Type B pancreatic cell (in vitro differentiated cells): ENCODE results near the gene SMOC2. TPM values are rescaled to one million over a fixed set of nuclear protein-coding genes. Genes with fewer than 3 reads are reported as not detected.

Experiments
- DNase-seq: peaks from one replicate; pipeline ENCODE4 v3.0.0; 2021; ENCODE audit warnings: mixed read lengths; ENCODE audit not compliant: unreplicated experiment; ENCODE audit errors: extremely low spot score
- H3K27ac Mint-ChIP-seq: 2 replicates; pipeline ENCODE4 v1.8.0; 2021; ENCODE audit warnings: mild to moderate bottlenecking, mixed read lengths
- H3K27me3 Mint-ChIP-seq: 2 replicates; pipeline ENCODE4 v1.8.0; 2021; ENCODE audit warnings: mixed read lengths
- H3K36me3 Mint-ChIP-seq: 2 replicates; pipeline ENCODE4 v1.8.0; 2021; ENCODE audit warnings: mixed read lengths
- H3K4me1 Mint-ChIP-seq: one replicate; pipeline ENCODE4 v1.8.0; 2021; ENCODE audit warnings: mixed read lengths; ENCODE audit not compliant: unreplicated experiment
- H3K4me3 Mint-ChIP-seq: 2 replicates; pipeline ENCODE4 v1.8.0; 2021; ENCODE audit warnings: mild to moderate bottlenecking, mixed read lengths
- H3K9me3 Mint-ChIP-seq: 2 replicates; pipeline ENCODE4 v1.8.0; 2021; ENCODE audit warnings: mixed read lengths
- total RNA-seq: library from RNA; stranded (reverse); gene quantifications from 2 replicates; pipeline ENCODE4 v1.2.1, GENCODE V29; 2021; ENCODE audit warnings: low replicate concordance
- TF ChIP-seq, protein P1 (sequence below): fragments of 200-600 bp; sonication (generic); conservative IDR thresholded peaks from 2 replicates; pipeline ENCODE4 v1.5.0; 2021; ENCODE audit warnings: antibody characterized with exemption, mild to moderate bottlenecking

The SMOC2 gene
- total RNA-seq, 1 donor from 2014 or later: 18.9 TPM

DNA sequence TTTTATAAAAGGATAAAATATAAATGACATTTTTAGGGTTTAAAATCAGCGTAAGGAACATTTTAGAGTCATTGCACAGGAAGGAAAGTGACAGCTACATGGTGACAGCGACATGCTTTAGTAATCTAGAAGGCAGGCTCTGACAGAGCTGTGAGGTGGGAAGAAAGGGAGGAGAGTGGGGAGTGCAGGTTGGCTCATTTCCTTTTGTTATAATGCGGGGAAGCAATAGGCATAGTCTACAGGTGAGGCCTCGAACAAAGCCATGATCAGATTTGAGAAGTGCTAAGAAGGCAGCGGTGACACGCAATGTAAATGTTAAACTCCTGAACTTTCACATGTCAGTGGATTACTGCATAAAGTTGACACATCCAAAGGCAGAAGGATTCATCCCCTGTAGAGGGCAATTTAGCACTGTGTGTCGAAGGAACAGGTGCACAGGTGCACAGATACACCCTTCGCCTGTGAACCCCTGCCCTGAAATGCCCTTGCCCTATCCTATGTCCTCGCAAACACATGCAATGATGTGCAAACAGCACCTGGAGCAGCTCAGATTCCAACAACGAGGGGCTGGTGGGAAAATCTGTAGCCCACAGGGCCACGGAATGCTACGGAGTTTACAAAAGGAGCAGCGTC, 32.4 kb upstream of the SMOC2 start:
- H3K9me3 Mint-ChIP-seq: no peaks in the 10 kb centered on the region
- no peak overlapping the region for H3K4me3 Mint-ChIP-seq
- H3K27ac Mint-ChIP-seq: no peak overlapping the region
- no peaks in the 10 kb centered on the region for H3K4me1 Mint-ChIP-seq
- no peaks in the 10 kb centered on the region for H3K27me3 Mint-ChIP-seq
- no peaks in the 10 kb centered on the region for H3K36me3 Mint-ChIP-seq
- TF ChIP-seq, protein P1, sequence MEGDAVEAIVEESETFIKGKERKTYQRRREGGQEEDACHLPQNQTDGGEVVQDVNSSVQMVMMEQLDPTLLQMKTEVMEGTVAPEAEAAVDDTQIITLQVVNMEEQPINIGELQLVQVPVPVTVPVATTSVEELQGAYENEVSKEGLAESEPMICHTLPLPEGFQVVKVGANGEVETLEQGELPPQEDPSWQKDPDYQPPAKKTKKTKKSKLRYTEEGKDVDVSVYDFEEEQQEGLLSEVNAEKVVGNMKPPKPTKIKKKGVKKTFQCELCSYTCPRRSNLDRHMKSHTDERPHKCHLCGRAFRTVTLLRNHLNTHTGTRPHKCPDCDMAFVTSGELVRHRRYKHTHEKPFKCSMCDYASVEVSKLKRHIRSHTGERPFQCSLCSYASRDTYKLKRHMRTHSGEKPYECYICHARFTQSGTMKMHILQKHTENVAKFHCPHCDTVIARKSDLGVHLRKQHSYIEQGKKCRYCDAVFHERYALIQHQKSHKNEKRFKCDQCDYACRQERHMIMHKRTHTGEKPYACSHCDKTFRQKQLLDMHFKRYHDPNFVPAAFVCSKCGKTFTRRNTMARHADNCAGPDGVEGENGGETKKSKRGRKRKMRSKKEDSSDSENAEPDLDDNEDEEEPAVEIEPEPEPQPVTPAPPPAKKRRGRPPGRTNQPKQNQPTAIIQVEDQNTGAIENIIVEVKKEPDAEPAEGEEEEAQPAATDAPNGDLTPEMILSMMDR: no peak
- no peak for DNase-seq

DNA sequence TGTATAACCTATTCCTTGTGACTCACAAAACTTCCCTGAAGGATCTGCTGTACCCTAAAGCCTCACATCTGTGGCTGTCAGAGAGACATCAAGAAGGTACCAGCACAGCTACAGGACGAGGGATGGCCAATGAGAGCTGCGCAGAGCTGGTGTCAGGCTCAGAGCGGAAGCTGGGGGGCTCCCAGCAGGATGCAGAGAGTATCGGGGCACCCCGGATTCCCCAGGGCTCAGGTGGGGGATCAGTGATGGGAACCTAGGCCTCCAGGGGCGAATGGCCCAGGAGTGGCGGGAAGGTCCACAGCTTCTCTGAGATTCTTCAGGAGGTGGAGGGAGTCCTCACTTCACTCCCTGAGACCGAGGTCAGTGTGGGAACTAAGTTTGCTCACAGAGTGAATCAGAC, 30.9 kb upstream of the SMOC2 start:
- H3K4me3 Mint-ChIP-seq: no peak overlapping the region
- TF ChIP-seq, protein P1: no peak
- H3K4me1 Mint-ChIP-seq: peaks cover 8% of the 10 kb centered on the region
- H3K27ac Mint-ChIP-seq: no peak overlapping the region
- H3K36me3 Mint-ChIP-seq: no peaks in the 10 kb centered on the region
- DNase-seq: no peak
- H3K27me3 Mint-ChIP-seq: no peaks in the 10 kb centered on the region
- no peaks in the 10 kb centered on the region for H3K9me3 Mint-ChIP-seq

DNA sequence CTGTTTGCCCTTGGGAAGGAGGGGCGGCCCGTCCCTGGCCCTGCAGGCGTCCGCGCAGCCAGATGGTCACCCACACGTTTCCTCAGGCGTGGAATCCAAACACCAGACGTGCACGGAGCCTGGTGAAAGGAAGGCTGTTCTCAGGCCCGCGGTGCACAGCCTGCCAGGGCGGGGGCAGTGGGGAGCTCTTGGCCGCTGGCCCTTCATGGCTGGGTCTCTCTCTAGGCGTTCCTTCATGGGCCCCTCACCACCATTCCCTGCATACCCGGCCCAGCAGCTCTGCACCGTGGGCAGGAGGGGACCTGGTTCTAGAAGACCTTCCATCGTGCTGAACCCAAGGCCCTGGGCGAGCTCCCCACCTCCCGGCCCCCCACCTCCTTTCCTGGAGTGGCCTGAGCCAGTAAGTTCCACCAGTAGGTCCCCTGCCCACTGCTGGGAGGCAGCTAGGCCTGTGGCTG, 30.4 kb upstream of the SMOC2 start:
- Mint-ChIP-seq H3K36me3 (no peaks in the 10 kb centered on the region), H3K27ac (no peak overlapping the region), H3K9me3 (no peaks in the 10 kb centered on the region), H3K27me3 (no peaks in the 10 kb centered on the region), H3K4me3 (no peak overlapping the region), H3K4me1 (peaks cover 10% of the 10 kb centered on the region)
- TF ChIP-seq, protein P1: no peak
- no peak for DNase-seq

DNA sequence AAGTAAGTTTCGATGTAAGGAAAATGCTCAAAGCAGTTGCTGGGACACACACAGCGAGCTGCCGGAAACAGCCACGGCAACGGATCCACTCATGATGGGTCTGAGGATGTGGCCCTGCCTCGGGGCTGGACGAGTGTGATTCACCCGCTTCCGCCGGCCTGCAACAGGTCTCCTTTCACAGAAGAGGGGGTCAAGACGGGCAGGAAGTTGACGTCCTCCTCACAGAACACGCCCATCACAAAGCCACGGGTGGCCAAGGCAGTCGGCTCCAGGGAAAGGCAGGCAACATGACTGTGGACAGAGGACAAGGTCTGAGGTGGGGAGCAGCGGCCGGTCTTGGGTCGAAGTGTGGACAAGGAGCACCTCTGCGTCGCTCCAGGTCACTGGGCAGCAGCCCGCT, 29.9 kb upstream of the SMOC2 start:
- Mint-ChIP-seq H3K27ac (no peak overlapping the region), H3K9me3 (no peaks in the 10 kb centered on the region), H3K36me3 (no peaks in the 10 kb centered on the region), H3K4me1 (peaks cover 10% of the 10 kb centered on the region), H3K4me3 (no peak overlapping the region), H3K27me3 (no peaks in the 10 kb centered on the region)
- TF ChIP-seq, protein P1: no peak
- DNase-seq: no peak

DNA sequence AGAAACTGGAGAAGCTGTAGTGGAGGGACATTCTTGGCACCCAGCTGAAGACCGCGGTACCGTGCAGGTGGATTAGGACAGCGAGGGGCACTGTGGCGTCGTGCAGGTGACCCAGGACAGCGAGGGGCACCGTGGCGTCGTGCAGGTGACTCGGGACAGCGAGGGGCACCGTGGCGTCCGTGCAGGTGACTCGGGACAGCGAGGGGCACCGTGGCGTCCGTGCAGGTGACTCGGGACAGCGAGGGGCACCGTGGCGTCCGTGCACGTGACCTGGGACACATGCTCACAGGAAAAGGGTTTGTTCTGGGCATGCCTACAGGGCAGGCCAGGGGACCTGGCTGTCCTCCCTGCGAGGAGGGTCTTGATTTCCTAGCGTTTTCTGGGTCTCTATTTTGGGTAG, 29.2 kb upstream of the SMOC2 start:
- H3K9me3 Mint-ChIP-seq: no peaks in the 10 kb centered on the region
- no peaks in the 10 kb centered on the region for H3K27me3 Mint-ChIP-seq
- H3K4me3 Mint-ChIP-seq: no peak overlapping the region
- DNase-seq: no peak
- peaks cover 10% of the 10 kb centered on the region for H3K4me1 Mint-ChIP-seq
- H3K27ac Mint-ChIP-seq: no peak overlapping the region
- TF ChIP-seq, protein P1: no peak
- no peaks in the 10 kb centered on the region for H3K36me3 Mint-ChIP-seq
